ENCODE results near the gene PARD6B. TPM values are rescaled to one million over a fixed set of nuclear protein-coding genes. Genes with fewer than 3 reads are reported as not detected.
A peak's percentile ranks its signal among the peaks of the same experiment; 100 is the strongest.
"Not testable (repeated sequence)": the region's sequence is repeated elsewhere in the genome, so short reads cannot be mapped to it uniquely, and the experiment has no call there.

Gene PARD6B
- total RNA-seq, 1 donor from 2014 or later, result 32.5 TPM

- Histone ChIP-seq H3K27me3 (ENCODE audit: low read depth) (no peaks in the 10 kb centered on the region), H3K36me3 (no peaks in the 10 kb centered on the region), H3K27ac (no peak overlapping the region), H3K9me3 (no peaks in the 10 kb centered on the region), H3K4me1 (peaks cover 13% of the 10 kb centered on the region), H3K4me3 (no peak overlapping the region)
- intact Hi-C loops (cut with DNase I), result no loop called here
- DNase-seq (no peak), ATAC-seq (no peak)
- no peak for TF ChIP-seq CTCF (IDR thresholded peaks at IDR 0.05)
Observed at GRCh38 chr20:50709636-50709973, 21.8 kb upstream of the PARD6B start.

GRCh38 chr20:50710492-50711063 is 20.8 kb upstream of the PARD6B start:
- peak overlapping the region; percentile 18 for H3K27ac ChIP-seq
- no peak for DNase-seq
- peaks cover 13% of the 10 kb centered on the region for H3K4me1 ChIP-seq
- intact Hi-C loops (cut with DNase I), result no loop called here
- no peaks in the 10 kb centered on the region for H3K36me3 ChIP-seq
- peak; percentile 55 to 61 for ATAC-seq
- no peak overlapping the region for H3K4me3 ChIP-seq
- no peak for TF ChIP-seq CTCF (IDR thresholded peaks at IDR 0.05)
- H3K27me3 ChIP-seq (ENCODE audit: low read depth), result no peaks in the 10 kb centered on the region
- H3K9me3 ChIP-seq, result no peaks in the 10 kb centered on the region

GRCh38 chr20:50711113-50711825 is 20.1 kb upstream of the PARD6B start:
- TF ChIP-seq CTCF (IDR thresholded peaks at IDR 0.05), result no peak
- Histone ChIP-seq H3K36me3 (no peaks in the 10 kb centered on the region), H3K4me1 (peaks cover 13% of the 10 kb centered on the region), H3K27me3 (ENCODE audit: low read depth) (no peaks in the 10 kb centered on the region), H3K9me3 (no peaks in the 10 kb centered on the region), H3K27ac (peak overlapping the region; percentile 18), H3K4me3 (no peak overlapping the region)
- intact Hi-C loops (cut with DNase I), result no loop called here
- ATAC-seq (no peak), DNase-seq (no peak)

- H3K36me3 ChIP-seq, result no peaks in the 10 kb centered on the region
- intact Hi-C loops (cut with DNase I), result no loop called here
- no peaks in the 10 kb centered on the region for H3K27me3 ChIP-seq (ENCODE audit: low read depth)
- no peak for DNase-seq
- no peak for ATAC-seq
- no peak overlapping the region for H3K27ac ChIP-seq
- no peaks in the 10 kb centered on the region for H3K9me3 ChIP-seq
- no peak overlapping the region for H3K4me3 ChIP-seq
- TF ChIP-seq CTCF (IDR thresholded peaks at IDR 0.05), result no peak
- H3K4me1 ChIP-seq, result peaks cover 13% of the 10 kb centered on the region
Observed at GRCh38 chr20:50712771-50713656, 18.4 kb upstream of the PARD6B start.

- TF ChIP-seq CTCF (IDR thresholded peaks at IDR 0.05), result peak; percentile 40
- no peak for ATAC-seq
- no peak for DNase-seq
- H3K27ac ChIP-seq, result no peak overlapping the region
- H3K27me3 ChIP-seq (ENCODE audit: low read depth), result no peaks in the 10 kb centered on the region
- no peak overlapping the region for H3K4me3 ChIP-seq
- H3K36me3 ChIP-seq, result no peaks in the 10 kb centered on the region
- H3K4me1 ChIP-seq, result peaks cover 13% of the 10 kb centered on the region
- H3K9me3 ChIP-seq, result no peaks in the 10 kb centered on the region
- intact Hi-C loops (cut with DNase I), result no loop called here
Observed at GRCh38 chr20:50713657-50714101, 17.7 kb upstream of the PARD6B start.

GRCh38 chr20:50714426-50714825 is 17.0 kb upstream of the PARD6B start:
- intact Hi-C loops (cut with DNase I); H3K36me3 ChIP-seq; DNase-seq; ATAC-seq; H3K27me3 ChIP-seq (ENCODE audit: low read depth); H3K27ac ChIP-seq; H3K9me3 ChIP-seq; H3K4me3 ChIP-seq: not testable (repeated sequence)
- H3K4me1 ChIP-seq, result peaks cover 13% of the 10 kb centered on the region

Data from lower lobe of right lung (tissue), 2 donors.